Glomerular endothelial cell (primary cell): ENCODE data around the gene NDUFV1. TPM values are rescaled to one million over a fixed set of nuclear protein-coding genes. Genes with fewer than 3 reads are reported as not detected.
"Not testable (repeated sequence)": the region's sequence is repeated elsewhere in the genome, so short reads cannot be mapped to it uniquely, and the experiment has no call there.

ENCODE experiments used
- DNase-seq: peaks from one replicate; pipeline ENCODE4 v3.0.0-alpha.2; 2011; ENCODE audit warnings: low read depth, low spot score; ENCODE audit errors: extremely low read depth
- total RNA-seq: library from RNA; depleted of rRNA; stranded (reverse); fragments of >200 nt; gene quantifications from 2 replicates; pipeline ENCODE4 v1.2.3, GENCODE V29; 2015

The NDUFV1 gene
- total RNA-seq, 1 donor from 2014 or later: 180 TPM

DNA sequence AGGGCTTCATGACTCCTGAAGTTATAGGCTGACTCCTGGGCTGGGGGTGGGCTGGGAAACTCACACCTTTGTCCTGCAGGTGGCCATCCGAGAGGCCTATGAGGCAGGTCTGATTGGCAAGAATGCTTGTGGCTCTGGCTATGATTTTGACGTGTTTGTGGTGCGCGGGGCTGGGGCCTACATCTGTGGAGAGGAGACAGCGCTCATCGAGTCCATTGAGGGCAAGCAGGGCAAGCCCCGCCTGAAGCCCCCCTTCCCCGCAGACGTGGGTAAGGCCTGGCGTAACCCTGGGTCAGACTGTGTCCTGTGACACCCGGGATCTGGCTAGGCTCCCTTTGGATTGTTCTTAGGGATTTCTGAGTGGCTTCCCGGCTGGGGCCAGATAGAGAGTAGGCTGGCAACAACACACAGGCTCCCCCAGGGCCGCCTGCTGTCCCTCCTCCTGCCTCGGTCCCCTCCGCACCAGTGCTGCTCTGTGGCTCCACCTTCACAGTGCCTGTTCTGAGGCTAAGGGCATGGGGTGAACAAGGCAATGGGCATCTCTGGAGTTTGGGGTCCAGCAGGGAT lies 3.6 kb downstream of the NDUFV1 start:
- no peak for DNase-seq

DNA sequence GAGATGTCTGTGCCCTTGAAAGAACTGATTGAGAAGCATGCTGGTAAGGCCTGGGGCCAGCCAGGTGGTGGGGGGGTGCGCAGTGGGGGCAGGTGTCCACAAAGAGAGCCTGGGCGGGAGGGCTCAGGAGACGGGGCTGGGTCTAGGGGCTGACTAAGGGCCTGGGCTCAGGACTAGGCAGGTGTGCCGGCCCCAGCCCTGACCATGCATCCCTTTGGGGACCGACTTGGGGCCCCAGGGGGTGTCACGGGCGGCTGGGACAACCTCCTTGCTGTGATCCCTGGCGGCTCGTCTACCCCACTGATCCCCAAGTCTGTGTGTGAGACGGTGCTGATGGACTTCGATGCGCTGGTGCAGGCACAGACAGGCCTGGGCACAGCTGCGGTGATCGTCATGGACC lies 4.4 kb downstream of the NDUFV1 start:
- DNase-seq: no peak

- DNase-seq: no peak
Measured at GRCh38 chr11:67611704-67612587, 5.2 kb downstream of the NDUFV1 start.

- no peak for DNase-seq
Measured at GRCh38 chr11:67612751-67613150, 6.0 kb downstream of the NDUFV1 start.

DNA sequence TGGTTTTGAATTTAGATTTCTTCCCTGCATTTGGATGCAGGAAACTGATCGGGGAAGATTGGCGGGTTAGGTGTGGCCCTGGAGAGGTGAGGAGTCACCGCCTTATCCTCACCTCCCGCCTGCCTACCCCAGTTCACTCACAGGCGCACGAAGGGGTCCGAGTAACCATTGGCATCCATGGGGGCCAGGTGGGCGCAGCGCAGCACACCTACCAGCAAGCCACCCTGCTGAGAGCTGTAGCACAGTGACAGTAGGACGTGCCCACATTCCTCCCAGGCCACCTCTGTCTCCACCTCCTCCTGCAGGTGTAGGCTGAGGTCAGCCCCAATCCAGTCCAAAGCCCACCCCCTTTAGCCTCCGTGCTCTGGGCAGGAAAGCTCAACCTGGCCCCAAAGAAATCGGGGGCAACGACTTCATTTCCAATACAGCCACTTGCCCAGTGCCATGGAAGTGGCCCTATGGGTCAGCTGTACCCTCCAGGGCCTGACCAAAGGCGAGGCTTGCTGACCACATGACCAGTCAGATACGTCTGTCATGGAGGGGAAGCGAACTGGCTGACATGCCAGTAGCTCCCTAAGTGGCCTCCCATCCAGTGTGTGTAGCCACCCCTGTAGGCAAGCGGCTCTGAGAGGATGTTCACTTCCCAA lies 6.7 kb downstream of the NDUFV1 start:
- no peak for DNase-seq

DNA sequence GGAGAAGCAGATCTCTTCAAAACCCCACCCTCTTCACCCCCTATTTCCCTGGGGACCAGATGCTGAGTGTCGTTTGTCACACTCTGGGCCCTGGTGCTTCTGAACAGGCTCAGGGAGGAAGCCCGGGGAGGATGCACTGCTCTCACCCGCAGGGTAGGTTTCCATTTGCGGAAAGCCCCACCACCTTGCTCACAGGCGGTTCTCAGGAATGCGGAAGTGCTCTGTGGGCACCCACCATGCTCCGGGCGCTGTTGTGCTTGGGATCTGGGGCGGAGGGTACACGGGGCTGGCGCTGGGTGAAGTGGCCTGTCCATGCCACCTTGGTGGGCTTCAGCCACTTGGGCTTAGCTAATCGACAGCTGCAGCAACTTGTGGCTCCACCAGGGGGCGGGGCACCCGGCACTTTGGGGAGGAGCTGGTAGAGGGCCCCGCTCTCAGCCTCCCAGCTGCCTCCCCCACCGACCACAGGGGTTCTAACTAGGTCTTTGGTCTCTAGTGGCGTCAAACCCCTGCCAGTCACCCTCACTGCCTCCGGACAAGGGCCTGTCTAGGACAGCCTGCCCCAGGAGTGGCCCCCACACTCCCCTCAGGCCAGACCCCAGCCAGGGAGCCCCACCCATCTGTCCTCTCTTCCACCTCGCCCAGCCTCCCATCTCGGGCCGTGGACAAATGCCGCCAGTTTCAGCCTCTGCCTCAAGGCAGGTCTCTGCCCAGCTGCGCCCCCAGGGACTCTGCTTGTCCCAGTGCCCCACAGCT lies 7.4 kb downstream of the NDUFV1 start:
- no peak for DNase-seq

- DNase-seq: no peak
Measured at GRCh38 chr11:67614730-67615714, 8.3 kb downstream of the NDUFV1 start.

DNA sequence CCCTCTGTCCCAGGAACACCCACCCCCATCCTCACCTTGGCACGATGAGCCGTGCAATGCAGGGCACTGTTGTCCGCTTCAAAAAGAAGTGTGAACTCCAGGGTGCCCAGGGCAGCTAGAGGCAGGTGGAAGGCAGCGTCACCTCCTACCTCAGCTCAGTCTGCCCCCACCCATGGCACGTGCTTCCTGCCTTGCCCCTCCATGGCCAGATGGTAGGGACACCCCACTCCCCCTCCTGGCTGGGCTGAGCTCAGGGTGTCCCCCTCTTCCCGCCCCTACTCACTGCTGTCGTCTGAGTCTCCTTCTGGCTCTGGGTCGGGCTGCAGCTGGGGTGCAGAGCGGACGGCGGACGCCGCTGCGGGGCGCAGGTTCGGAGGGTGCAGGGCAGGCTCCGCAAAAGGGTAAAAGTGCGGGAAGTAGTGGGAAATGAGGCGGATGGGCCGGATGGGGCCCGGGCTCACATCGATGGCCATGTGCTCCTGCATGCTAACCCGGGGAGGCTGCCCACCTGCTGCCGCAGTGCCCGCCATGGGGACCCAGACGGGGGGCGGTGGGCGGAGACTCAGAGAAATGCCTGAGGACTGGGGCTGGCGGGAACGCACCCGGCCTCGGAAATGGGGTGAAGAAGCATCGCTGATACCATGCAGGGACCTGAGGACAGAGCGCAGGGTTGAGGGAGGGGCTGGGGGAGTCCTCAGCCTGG lies 9.1 kb downstream of the NDUFV1 start:
- DNase-seq: no peak

- DNase-seq: no peak
Measured at GRCh38 chr11:67616431-67617242, 9.9 kb downstream of the NDUFV1 start.

GRCh38 chr11:67617243-67617953 lies 10.7 kb downstream of the NDUFV1 start:
- DNase-seq: no peak

DNA sequence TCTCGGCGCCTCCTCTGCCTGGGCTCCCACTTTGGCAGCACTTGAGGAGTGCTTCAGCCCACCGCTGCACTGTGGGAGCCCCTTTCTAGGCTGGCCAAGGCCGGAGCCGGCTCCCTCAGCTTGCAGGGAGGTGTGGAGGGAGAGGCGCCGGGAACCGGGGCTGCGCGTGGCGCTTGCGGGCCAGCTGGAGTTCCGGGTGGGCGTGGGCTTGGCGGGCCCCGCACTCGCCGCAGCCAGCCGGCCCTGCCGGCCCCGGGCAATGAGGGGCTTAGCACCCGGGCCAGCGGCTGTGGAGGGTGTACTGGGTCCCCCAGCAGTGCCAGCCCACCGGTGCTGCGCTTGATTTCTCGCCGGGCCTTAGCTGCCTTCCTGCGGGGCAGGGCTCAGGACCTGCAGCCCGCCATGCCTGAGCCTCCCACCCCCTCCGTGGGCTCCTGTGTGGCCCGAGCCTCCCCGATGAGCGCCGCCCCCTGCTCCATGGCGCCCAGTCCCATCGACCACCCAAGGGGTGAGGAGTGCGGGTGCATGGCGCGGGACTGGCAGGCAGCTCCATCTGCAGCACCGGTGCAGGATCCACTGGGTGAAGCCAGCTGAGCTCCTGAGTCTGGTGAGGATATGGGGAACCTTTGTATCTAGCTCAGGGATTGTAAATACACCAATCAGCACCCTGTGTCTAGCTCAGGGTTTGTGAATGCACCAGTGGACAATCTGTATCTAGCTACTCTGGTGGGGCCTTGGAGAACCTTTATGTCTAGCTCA lies 12.3 kb downstream of the NDUFV1 start:
- DNase-seq: not testable (repeated sequence)

DNA sequence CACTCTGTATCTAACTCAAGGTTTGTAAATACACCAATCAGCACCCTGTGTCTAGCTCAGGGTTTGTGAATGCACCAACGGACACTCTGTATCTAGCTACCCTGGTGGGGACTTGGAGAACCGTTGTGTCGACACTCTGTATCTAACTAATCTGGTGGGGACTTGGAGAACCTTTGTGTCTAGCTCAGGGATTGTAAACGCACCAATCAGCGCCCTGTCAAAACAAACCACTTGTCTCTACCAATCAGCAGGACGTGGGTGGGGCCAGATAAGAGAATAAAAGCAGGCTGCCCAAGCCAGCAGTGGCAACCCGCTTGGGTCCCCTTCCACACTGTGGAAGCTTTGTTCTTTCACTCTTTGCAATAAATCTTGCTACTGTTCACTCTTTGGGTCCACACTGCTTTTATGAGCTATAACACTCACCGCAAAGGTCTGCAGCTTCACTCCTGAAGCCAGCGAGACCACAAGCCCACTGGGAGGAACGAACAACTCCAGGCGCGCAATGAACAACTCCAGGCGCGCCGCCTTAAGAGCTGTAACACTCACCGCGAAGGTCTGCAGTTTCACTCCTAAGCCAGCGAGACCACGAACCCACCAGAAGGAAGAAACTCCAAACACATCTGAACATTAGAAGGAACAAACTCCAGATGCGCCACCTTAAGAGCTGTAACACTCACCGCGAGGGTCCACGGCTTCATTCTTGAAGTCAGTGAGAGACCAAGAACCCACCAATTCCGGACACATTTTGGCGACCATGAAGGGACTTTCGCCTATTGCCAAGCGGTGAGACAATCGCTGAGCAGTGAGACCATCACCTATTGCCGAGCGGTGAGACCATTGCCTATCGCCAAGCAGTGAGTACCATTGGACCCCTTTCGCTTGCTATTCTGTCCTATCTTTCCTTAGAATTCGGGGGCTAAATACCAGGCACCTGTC lies 13.2 kb downstream of the NDUFV1 start:
- DNase-seq: not testable (repeated sequence)

- DNase-seq: not testable (repeated sequence)
Measured at GRCh38 chr11:67620621-67621020, 13.9 kb downstream of the NDUFV1 start.

DNA sequence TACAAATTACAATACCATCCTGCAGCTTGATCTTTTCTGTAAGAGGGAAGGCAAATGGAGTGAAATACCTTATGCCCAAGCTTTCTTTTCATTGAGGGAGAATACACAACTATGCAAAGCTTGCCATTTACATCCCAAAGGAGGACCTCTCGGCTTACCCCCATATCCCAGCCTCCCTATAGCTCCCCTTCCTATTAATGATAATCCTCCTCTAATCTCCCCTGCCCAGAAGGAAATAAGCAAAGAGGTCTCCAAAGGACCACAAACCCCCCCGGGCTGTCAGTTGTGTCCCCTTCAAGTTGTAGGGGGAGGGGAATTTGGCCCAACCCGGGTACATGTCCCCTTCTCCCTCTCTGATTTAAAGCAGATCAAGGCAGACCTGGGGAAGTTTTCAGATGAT lies 15.2 kb downstream of the NDUFV1 start:
- DNase-seq: not testable (repeated sequence)

DNA sequence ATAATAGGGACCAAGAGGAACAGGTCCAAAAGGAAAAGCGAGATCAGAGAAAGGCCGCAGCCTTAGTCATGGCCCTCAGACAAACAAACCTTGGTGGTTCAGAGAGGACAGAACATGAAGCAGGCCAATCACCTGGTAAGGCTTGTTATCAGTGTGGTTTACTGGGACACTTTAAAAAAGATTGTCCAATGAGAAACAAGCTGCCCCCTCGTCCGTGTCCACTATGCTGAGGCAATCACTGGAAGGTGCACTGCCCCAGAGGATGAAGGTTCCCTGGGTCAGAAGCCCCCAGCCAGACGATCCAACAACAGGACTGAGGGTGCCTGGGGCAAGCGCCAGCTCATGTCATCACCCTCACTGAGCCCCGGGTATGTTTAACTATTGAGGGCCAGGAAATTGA lies 16.2 kb downstream of the NDUFV1 start:
- not testable (repeated sequence) for DNase-seq

DNA sequence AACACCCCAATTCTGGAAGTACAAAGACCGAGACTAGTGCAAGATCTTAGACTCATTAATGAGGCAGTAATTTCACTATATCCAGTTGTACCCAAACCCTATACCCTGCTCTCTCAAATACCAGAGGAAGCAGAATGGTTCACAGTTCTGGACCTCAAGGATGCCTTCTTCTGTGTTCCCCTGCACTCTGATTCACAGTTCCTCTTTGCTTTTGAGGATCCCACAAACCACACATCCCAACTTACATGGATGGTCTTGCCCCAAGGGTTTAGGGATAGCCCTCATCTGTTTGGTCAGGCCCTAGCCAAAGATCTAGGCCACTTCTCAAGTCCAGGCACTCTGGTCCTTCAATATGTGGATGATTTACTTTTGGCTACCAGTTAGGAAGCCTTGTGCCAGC lies 17.1 kb downstream of the NDUFV1 start:
- DNase-seq: not testable (repeated sequence)
